Esophagus squamous epithelium (tissue), 5 donors: ENCODE results near the gene ARHGEF40. TPM values are rescaled to one million over a fixed set of nuclear protein-coding genes. Genes with fewer than 3 reads are reported as not detected.

Experiments
- DNase-seq: peaks from one replicate; lab custom pipeline; 2025; lab: John Stamatoyannopoulos, UW
- H3K27ac ChIP-seq, 4 donors: fragments of 200-600 bp; sonication (generic); one replicate each; pipeline ENCODE4 v1.5.1; 2016 to 2019; ENCODE audit warnings: mild to moderate bottlenecking in 1 of 4
- H3K27me3 ChIP-seq, 4 donors: fragments of 200-600 bp; sonication (generic); 1 replicate in 3 of 4; 2 replicates in 1 of 4; pipeline versions ENCODE4 v1.5.1 to v1.6.0; 2017 to 2021; ENCODE audit warnings: antibody characterized with exemption in 1 of 4
- H3K36me3 ChIP-seq, 3 donors: fragments of 200-600 bp; sonication (generic); one replicate each; pipeline ENCODE4 v1.5.1; 2016 to 2019
- H3K4me1 ChIP-seq, 3 donors: fragments of 200-600 bp; sonication (generic); one replicate each; pipeline ENCODE4 v1.5.1; 2017 to 2019
- H3K4me3 ChIP-seq, 4 donors: fragments of 200-600 bp; sonication (generic); 1 replicate in 3 of 4; 2 replicates in 1 of 4; pipeline ENCODE4 v1.5.1; 2016 to 2019; ENCODE audit warnings: mild to moderate bottlenecking in 2 of 4, moderate library complexity in 1 of 4
- H3K9me3 ChIP-seq, 3 donors: fragments of 200-600 bp; sonication (generic); one replicate each; pipeline ENCODE4 v1.5.1; 2016 to 2019
- POLR2A ChIP-seq, 4 donors: fragments of 450-650 bp; IDR thresholded peaks; one replicate each; pipeline ENCODE4 v1.6.1; 2017; ENCODE audit warnings: antibody characterized with exemption in 4 of 4, mild to moderate bottlenecking in 4 of 4, moderate library complexity in 3 of 4
- WGBS, 2 donors: methylation state at CpG; one replicate each; pipeline ENCODE4 v1.1.5; 2018; 5-methylcytosine and 5-hydroxymethylcytosine counted together
- intact Hi-C: fragments of 100-400 bp; cut with DNase I; formaldehyde crosslinking; loops from one replicate; pipeline ENCODE4 v1.15.0; 2022
- total RNA-seq, 4 donors: library from RNA; depleted of rRNA; stranded (reverse); fragments of >200 nt; gene quantifications; one replicate each; pipeline ENCODE4 v1.1.0, GENCODE V29; 2016
- TF ChIP-seq, protein P1 (sequence below), 6 experiments: fragments of 450-650 bp in 4 of 6; fragments of 200-600 bp in 2 of 6; sonication (generic) in 2 of 6; IDR thresholded peaks; one replicate each; pipeline ENCODE4 v1.5.1; 2016 to 2019; ENCODE audit warnings: antibody characterized with exemption in 6 of 6, mild to moderate bottlenecking in 4 of 6, moderate library complexity in 4 of 6
- donor health status: DM: yes; HTN: yes; CAD: no.

The ARHGEF40 gene
- total RNA-seq, 4 donors from 2014 or later, result 1.3 to 10.3 (median 3.6) TPM

DNA sequence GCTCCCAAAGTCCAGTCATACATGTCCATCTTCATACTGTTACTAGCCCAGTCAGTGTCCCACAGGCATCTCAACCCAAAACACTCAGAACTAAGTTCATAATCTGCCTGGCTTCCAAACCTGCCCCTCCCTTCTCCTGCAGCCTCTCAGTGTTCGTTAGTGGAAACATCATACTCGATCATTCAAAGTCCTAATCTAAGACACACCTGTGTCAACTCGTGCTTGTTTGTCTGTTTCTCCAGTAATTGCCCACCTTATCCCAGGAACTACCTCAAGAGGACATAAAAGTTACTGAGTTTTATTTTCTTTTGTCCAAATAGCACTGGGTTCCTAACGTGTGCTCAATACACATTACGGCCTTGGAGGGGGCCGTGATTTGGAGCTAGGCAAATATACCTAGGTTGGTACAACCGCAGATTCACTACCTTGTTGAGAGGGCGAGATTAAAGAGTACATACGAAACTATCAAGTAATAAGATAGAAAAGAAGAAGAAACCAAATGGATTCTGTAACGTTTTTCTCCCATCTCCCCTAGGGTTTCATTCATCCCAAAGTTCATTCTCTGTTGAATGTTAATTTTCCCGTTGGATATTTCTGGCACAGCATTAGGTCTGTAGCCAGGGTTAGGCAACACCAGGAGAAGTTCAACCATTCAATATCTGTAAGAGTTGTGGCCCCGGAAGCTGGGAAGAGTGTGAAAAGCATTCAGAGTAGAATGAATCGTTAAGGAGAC is 9.3 kb upstream of the ARHGEF40 start:
- no peaks in the 10 kb centered on the region for H3K36me3 ChIP-seq
- intact Hi-C loops, result no loop called here
- no peak overlapping the region for H3K4me3 ChIP-seq
- WGBS, 2 donors, result 68 to 73% methylated on average over 13 of the region's 13 CpGs
- no peak for TF ChIP-seq POLR2A (IDR thresholded peaks at IDR 0.05)
- TF ChIP-seq, protein P1, sequence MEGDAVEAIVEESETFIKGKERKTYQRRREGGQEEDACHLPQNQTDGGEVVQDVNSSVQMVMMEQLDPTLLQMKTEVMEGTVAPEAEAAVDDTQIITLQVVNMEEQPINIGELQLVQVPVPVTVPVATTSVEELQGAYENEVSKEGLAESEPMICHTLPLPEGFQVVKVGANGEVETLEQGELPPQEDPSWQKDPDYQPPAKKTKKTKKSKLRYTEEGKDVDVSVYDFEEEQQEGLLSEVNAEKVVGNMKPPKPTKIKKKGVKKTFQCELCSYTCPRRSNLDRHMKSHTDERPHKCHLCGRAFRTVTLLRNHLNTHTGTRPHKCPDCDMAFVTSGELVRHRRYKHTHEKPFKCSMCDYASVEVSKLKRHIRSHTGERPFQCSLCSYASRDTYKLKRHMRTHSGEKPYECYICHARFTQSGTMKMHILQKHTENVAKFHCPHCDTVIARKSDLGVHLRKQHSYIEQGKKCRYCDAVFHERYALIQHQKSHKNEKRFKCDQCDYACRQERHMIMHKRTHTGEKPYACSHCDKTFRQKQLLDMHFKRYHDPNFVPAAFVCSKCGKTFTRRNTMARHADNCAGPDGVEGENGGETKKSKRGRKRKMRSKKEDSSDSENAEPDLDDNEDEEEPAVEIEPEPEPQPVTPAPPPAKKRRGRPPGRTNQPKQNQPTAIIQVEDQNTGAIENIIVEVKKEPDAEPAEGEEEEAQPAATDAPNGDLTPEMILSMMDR (IDR thresholded peaks at IDR 0.05), result no peak
- no peak for DNase-seq
- no peaks in the 10 kb centered on the region for H3K9me3 ChIP-seq
- H3K4me1 ChIP-seq, result peaks cover 0 to 5% (median 0%) of the 10 kb centered on the region in 3 donors
- no peaks in the 10 kb centered on the region for H3K27me3 ChIP-seq
- H3K27ac ChIP-seq, result no peak overlapping the region

DNA sequence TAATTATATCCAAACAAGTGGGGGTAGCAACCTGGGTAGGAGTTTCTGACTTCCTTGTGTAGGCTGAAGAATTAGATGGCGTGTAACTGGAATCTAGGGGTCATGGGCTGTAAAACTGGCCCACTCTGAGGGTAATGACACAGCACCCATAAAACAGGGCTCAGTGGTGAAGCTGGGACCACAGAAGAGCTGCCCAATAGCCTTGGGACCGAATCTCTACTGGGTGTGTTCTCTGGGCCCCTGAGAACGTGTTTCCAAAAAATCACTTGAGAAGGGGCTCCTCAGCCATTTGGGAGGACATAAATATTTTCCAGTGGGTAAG is 8.8 kb upstream of the ARHGEF40 start:
- intact Hi-C loops, result no loop called here

DNA sequence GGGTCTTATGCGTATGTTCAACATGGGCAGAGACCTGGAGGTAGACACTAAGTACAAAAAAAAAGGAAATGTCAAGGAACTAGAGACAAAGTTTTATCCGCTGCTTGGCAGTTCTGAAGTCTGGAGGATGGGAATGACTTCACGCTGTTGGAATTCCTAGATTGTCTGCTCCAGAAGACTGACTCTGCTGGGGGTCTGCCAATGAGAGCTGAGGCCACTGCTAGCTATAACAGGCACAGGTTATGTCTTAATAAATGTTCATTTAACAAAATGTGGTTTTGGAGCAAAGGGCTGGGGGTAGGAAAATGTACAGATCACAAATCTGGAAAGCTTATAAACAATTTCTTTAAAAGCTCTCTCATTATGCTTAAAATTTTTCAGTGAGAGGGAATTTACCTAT is 6.6 kb upstream of the ARHGEF40 start:
- DNase-seq, result no peak
- H3K27ac ChIP-seq, result no peak overlapping the region
- intact Hi-C loops, result no loop called here
- no peaks in the 10 kb centered on the region for H3K9me3 ChIP-seq
- TF ChIP-seq POLR2A (IDR thresholded peaks at IDR 0.05), result no peak
- TF ChIP-seq, protein P1 (IDR thresholded peaks at IDR 0.05), result no peak
- peaks cover 0 to 4% (median 0%) of the 10 kb centered on the region in 4 donors for H3K27me3 ChIP-seq
- no peak overlapping the region for H3K4me3 ChIP-seq
- peaks cover under 1 to 8% (median under 1%) of the 10 kb centered on the region in 3 donors for H3K4me1 ChIP-seq
- WGBS, 2 donors, result 42 to 43% methylated on average over 3 of the region's 3 CpGs
- no peaks in the 10 kb centered on the region for H3K36me3 ChIP-seq

More for the DNA sequence above, 8.8 kb upstream of the ARHGEF40 start:
- Histone ChIP-seq H3K36me3 (no peaks in the 10 kb centered on the region), H3K9me3 (no peaks in the 10 kb centered on the region), H3K27me3 (no peaks in the 10 kb centered on the region), H3K27ac (no peak overlapping the region), H3K4me1 (peaks cover 0 to 5% (median 0%) of the 10 kb centered on the region in 3 donors), H3K4me3 (no peak overlapping the region)
- WGBS, 2 donors, result 54 to 75% methylated on average over 3 of the region's 3 CpGs
- no peak for TF ChIP-seq POLR2A (IDR thresholded peaks at IDR 0.05)
- TF ChIP-seq, protein P1 (IDR thresholded peaks at IDR 0.05), result no peak
- no peak for DNase-seq

DNA sequence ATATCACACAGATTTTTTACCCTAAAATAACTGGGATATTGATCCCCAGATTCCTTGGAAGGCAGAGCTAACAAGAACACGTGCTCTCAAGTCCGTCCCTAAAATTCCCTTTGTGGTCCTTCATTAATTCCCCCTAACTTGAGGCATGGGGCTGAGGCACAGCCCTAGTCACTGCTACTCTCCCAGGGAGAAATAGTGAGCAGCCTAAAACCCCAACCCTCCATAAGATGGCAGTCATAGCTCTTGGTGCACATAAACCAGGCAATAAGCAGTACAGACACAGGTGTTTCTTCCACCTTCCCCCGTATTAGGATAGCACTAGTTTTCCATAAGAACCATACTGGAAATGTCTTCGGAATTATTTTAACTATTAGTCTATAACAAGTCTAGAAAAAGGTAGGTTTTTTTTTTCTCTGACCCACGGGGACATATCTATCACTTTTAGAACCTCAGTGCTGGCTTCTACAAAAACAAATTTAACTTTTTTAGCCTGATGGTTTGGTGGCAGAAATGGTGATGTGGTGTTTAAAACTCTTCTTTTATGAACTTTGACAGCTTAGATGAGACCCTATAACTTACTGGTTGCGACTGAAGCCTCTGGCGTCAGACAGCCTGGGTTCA is 3.1 kb upstream of the ARHGEF40 start:
- Histone ChIP-seq H3K4me1 (peaks cover 23 to 43% (median 29%) of the 10 kb centered on the region in 3 donors), H3K27ac (no peak overlapping the region), H3K4me3 (no peak overlapping the region), H3K27me3 (peaks cover 0 to 33% (median 0%) of the 10 kb centered on the region in 4 donors), H3K36me3 (no peaks in the 10 kb centered on the region), H3K9me3 (no peaks in the 10 kb centered on the region)
- WGBS, 2 donors, result 53 to 71% methylated on average over 7 of the region's 7 CpGs
- intact Hi-C loops, result no loop called here
- DNase-seq, result no peak
- TF ChIP-seq, protein P1 (IDR thresholded peaks at IDR 0.05), result peak in 1 of 6 experiments; percentile 30
- no peak for TF ChIP-seq POLR2A (IDR thresholded peaks at IDR 0.05)
